Hematopoietic multipotent progenitor cell treated with erythropoietin and hydrocortisone succinate and interleukin-3 and kit ligand, for 15 days (in vitro differentiated cells): ENCODE data around the gene NSF.

Experiments used
- DNase-seq: peaks from one replicate; pipeline ENCODE4 v3.0.0-alpha.2; 2015; ENCODE audit warnings: low spot score

NSF gene

GRCh38 chr17:46719891-46720290, 129.4 kb downstream of the NSF start:
- no peak for DNase-seq

GRCh38 chr17:46720408-46720807, 129.9 kb downstream of the NSF start:
- no peak for DNase-seq

- DNase-seq = no peak
These were observed 132.3 kb downstream of the NSF start for GRCh38 chr17:46722662-46723285.

- DNase-seq = no peak
These were observed 135.7 kb downstream of the NSF start for GRCh38 chr17:46726206-46726605.

- no peak for DNase-seq
These were observed 137.3 kb downstream of the NSF start for GRCh38 chr17:46727572-46728348.

- DNase-seq = no peak
These were observed 139.6 kb downstream of the NSF start for GRCh38 chr17:46730026-46730425.

- no peak for DNase-seq
These were observed 140.2 kb downstream of the NSF start for GRCh38 chr17:46730679-46731078.

- DNase-seq = no peak
These were observed 141.7 kb downstream of the NSF start for GRCh38 chr17:46732160-46732559.

GRCh38 chr17:46732754-46733398, 142.4 kb downstream of the NSF start:
- no peak for DNase-seq

- DNase-seq = no peak
These were observed 143.5 kb downstream of the NSF start for GRCh38 chr17:46733837-46734475.

- no peak for DNase-seq
These were observed 145.6 kb downstream of the NSF start for GRCh38 chr17:46736100-46736499.

GRCh38 chr17:46737326-46737725, 146.9 kb downstream of the NSF start:
- DNase-seq = no peak

GRCh38 chr17:46738544-46738943, 148.1 kb downstream of the NSF start:
- no peak for DNase-seq

- DNase-seq = no peak
These were observed 149.5 kb downstream of the NSF start for GRCh38 chr17:46739982-46740381.

- DNase-seq = no peak
These were observed 150.8 kb downstream of the NSF start for GRCh38 chr17:46741122-46741730.

GRCh38 chr17:46742565-46743270, 152.2 kb downstream of the NSF start:
- peak; percentile 27 for DNase-seq

- DNase-seq = no peak
These were observed 154.0 kb downstream of the NSF start for GRCh38 chr17:46744441-46744840.

- DNase-seq = no peak
These were observed 154.9 kb downstream of the NSF start for GRCh38 chr17:46745376-46745775.

GRCh38 chr17:46751425-46751824, 161.0 kb downstream of the NSF start:
- no peak for DNase-seq

- no peak for DNase-seq
These were observed 163.3 kb downstream of the NSF start for GRCh38 chr17:46753776-46754175.

GRCh38 chr17:46756081-46756735, 165.7 kb downstream of the NSF start:
- DNase-seq = no peak
